SW480 (cell line): ENCODE data around the gene AKT1S1.
A peak's percentile ranks its signal among the peaks of the same experiment; 100 is the strongest.

Source experiments
- DNase-seq: peaks from one replicate; pipeline ENCODE4 v3.0.0-alpha.2; 2016; ENCODE audit warnings: low spot score

AKT1S1 gene

GRCh38 chr19:49853852-49854377, 23.2 kb downstream of the AKT1S1 start:
- DNase-seq, result no peak

GRCh38 chr19:49852631-49853126, 24.5 kb downstream of the AKT1S1 start:
- DNase-seq, result no peak

DNA sequence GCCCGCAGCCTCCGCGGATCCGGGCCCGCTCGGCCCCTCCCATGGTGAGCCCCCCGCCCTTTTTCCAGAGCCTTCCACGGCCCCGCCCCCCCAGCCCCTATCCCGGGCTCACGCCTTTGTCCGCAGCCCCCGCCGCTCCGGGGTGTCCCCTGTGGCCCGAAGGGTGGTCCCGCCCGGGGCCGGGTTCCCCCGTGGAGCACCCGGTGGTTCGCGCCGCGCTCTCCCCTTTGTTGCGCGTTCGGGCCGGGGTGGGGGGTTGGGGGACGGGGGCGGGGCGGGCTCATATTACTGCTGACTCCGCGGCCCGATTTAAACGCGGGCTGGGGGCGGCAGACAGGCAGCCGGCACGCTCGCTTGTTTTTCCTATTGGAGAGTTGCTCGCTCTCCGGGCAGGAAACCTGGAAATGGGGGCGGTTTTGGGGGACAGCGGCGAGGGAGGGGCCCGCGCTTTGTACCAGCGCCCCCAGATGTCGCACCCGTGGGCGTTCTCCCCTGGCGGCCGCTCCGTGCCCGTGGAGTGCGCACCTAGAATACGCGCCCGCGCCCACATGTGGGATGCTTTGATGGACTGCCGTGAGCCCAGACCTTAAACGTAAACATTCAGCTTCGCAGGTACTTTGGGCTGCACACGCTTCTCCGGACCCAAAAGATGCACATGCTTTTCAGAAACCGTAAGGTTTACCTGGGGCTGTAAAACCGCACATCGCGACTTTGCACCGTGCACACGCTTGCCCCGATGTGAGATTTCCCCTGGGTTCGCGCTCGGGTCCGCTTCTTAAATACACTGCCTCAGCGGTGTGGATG, 25.5 kb downstream of the AKT1S1 start:
- DNase-seq, result peak; percentile 38

DNA sequence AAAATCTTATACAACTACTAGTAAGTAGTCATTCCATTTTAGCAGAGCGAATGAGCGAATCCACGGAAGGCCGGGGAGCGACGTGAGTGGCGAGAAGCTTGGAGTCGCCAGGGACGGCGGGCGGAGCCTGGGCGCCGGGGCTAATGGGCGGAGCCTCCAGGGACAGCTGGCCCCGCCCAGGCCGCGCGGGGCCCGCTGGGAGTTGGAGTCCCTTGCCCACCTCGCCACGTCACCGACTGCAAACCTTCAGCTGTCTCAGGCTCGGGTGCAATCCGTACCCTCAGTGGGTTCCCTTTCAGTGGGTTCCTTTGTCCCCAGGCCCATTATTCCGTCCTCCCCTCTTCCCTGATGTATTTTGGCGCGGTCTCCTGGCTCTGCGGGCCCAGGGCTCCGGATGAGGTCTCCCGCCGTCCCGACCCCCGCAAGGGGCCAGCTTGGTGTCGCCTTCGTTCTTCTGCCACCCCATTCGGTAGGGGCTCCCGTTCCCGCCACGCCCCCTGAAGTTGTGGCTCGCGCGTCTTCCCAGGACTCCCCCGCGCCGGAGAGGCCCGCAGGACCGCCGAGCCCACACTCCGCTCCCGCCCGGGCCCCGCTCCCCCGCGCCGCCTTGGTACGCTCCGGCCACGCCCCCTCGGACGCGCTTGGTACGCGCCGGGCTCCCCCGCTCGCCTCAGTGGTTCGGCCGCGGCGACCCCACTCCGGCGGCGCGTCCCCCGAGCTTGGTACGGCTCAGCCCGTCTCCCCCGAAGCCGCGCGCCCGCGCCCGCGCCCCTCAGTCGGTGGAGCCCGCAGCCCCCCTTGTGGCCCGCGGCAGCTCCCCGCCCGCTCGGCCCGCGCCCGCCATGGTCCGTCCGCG, 26.4 kb downstream of the AKT1S1 start, which contains the start of gene PTOV1:
Gene PTOV1 (plus strand): TSS at position 673 of the 856 bp plus-strand sequence.
- peak; percentile 95 for DNase-seq

DNA sequence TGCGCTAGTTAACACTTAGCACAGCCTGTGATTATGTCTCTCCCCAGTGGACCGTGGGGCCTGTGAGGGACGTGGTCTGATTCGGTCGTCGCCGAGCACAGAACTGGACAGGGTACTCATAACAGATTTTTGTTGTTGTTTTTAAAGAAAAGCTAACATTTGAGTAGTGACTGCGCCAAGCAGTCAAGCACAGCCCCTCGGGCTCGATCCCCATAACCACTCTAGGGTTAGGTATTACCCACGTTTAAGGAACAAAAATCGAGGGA, 27.0 kb downstream of the AKT1S1 start:
- no peak for DNase-seq

DNA sequence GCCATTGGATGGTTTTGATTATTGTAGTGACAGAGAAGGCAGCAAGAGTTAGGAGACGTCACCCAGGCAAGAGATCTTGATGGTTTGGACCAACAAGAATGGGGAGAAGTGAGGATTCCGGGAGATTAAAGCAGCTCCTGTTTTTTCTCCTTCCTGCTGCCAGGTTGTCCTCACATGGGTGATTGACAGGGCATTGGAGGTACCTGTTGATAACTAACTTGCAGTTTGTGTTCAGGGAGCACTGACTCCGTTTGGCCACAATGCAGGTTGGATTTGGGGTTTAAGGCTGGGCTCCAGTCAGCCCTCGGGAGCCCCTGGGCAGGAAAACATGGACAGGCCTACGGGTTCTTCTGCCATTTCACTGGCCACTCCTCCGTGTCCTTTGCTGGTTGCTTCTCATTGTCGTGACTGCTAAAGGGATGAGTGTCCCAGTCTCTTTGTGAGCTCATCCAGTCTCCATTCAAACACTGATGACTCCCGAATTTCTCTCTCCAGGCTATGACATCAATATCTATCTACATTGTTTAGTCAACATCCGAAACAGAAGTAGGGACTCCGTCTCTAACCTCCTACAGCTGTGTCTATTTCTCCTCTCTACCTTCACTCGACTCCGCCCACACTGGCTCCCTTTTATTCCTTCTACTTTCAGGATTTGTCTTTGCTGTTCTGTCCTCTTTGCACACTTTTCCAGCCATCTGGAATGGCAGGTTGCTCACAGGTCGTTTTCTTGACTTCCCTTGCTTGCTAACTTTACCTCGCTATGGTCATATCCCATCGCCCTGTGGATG, 27.5 kb downstream of the AKT1S1 start:
- no peak for DNase-seq

GRCh38 chr19:49848938-49849337, 28.2 kb downstream of the AKT1S1 start:
- DNase-seq, result no peak

- peak; percentile 90 for DNase-seq
Measured at GRCh38 chr19:49847731-49848696, 29.1 kb downstream of the AKT1S1 start.

DNA sequence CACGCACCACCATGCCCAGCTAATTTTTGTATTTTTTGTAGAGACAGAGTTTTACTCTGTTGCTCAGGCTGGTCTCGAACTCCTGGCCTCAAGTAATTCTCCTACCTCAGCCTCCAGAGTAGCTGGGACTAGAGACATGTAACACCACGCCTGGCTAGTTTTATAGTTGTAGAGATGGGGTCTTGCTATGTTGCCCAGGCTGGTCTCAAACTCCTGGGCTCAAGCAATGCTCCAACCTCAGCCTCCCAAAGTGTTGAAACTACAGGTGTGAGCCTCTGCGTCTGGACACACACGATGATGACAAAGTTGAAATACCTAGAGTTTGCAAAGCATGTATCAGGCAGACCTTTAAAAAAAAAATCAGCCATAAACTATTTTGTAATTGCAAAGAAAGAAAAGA, 30.7 kb downstream of the AKT1S1 start:
- no peak for DNase-seq

DNA sequence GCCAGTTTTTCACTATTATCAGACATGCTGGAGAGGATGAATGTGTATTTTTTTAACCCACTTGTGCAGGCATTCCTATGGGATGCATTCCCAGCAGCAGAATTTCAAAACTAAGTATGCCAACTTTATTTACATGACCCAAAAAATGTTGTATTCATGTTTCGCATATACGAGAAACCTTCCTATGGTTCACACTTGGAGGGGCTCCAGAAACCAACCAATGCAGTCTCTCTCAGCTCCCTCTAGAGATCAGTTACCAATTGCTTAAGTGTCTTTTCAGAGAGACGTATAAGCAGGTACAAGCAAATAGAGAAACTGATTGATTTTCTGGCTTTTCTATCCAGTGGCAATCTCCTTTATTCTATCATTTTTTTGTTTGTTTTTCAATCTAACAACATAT, 31.7 kb downstream of the AKT1S1 start:
- no peak for DNase-seq

- no peak for DNase-seq
Measured at GRCh38 chr19:49844138-49845095, 32.7 kb downstream of the AKT1S1 start.

GRCh38 chr19:49843265-49843664, 33.9 kb downstream of the AKT1S1 start:
- no peak for DNase-seq

- DNase-seq, result no peak
Measured at GRCh38 chr19:49840736-49841249, 36.4 kb downstream of the AKT1S1 start.

DNA sequence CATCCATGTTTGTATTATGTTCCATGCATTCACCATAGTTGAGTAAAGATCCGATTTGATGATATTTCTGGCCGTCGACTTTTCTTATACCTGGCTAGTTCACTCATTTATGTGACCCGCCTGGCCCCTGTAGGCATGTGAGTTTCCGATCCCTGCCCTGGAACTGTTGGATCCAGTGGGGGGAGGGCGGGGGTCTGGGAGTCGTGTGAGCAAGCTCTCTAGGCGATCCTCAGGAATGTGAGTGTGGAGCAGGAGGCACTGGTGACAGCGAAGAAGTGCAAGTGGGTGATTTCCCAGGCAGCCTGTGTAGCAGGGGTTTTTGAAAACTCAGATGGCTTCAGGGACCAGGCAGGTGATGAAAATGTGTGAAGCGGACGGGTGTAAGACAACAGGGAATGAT, 36.8 kb downstream of the AKT1S1 start:
- DNase-seq, result no peak

DNA sequence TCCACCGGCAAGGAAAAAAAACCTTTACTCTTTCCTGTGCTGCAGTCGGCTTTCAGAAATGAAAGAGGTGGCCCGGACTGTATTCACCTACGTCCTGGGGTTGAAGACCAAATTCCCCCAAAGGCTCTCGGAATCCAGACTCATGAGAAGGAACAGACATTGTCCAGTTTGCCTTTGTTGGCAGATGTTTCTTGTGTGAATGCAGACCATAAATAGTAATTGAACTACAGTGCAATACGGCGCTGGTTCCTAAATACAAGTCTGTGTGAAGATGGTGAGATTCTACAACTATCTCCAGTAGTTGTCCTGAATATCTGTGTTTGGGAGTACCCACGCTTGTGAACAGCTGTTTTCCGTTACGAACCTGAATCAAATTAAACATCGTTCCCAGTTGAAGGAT, 37.4 kb downstream of the AKT1S1 start:
- no peak for DNase-seq

- DNase-seq, result no peak
Measured at GRCh38 chr19:49838885-49839588, 38.1 kb downstream of the AKT1S1 start.

GRCh38 chr19:49837425-49837824, 39.7 kb downstream of the AKT1S1 start:
- DNase-seq, result no peak

DNA sequence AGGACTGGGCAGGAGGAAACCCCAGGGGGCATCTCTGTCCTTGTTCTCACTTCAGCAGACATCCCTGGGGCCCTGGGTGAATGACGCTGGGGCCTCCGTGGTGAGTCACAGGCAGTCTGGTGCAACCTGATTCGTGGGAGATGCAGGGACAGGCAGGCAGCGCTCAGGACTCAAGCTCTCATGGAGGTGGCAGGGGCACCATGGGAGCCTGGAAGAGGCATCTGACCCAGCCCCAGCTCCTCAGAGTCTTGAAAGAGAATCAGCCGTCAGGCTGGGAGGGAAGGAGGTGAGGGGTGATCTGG, 40.2 kb downstream of the AKT1S1 start:
- no peak for DNase-seq
